T-helper 2 cell treated with Interferon-gamma antibody and Interleukin-4, amounts not matched to agents 100 ng/mL and 5 ng/mL, for 36 hours (primary cell): Measurements from ENCODE around the gene DISP2. TPM values are rescaled to one million over a fixed set of nuclear protein-coding genes. Genes with fewer than 3 reads are reported as not detected.

Source experiments
- intact Hi-C: fragments of 100-400 bp; cut with micrococcal nuclease; formaldehyde crosslinking; loops from one replicate; pipeline ENCODE4 v1.15.1; 2023
- total RNA-seq: library from RNA; stranded (reverse); gene quantifications from 2 replicates; pipeline ENCODE4 v1.2.3, GENCODE V29; 2022

DISP2 gene
- total RNA-seq, 1 donor from 2014 or later = 0.32 TPM

DNA sequence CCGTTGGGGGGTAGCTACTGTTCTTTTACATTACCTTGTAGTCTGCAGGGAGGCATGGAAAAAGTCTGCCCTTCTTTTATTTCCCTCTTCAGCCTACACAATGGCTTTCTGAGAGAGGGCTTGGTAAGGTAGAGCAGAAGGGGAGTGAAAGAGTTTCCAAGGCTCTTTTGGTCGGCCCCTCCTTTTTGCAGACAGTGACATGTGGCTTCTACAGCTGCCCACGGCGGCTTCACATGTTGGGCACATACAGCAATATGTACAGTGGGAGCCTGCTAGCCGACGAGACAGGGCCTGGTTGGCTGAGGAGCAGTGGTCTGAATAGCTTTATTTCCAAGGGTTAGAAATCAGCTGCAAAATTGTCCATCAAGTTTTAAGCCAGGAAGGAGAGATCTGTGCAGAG, 30.6 kb upstream of the DISP2 start:
- intact Hi-C loops = loop anchor here (10.0 kb wide), 1 partner anchor 907 kb away; the partner anchor contains the start of genes CHP1 and EXD1

DNA sequence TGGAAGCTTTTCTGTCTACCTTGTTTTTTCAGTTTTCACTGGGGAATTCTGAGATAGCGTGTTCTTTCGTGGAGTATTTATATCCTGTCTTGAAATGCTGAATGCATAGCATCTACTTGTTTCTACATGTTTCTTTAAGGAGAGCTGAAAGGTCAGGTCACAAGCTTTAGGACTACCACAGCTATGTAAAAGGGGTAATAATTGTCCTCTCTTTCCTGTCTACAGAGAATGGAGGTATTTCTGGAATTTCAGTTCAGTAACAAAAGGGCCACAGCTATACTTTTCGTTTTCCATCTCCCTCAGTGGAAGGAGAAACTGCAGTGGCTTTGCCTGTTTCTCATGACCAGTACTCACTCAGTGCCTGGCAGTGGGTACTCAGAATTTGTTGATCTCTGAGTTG, 29.8 kb upstream of the DISP2 start:
- intact Hi-C loops = loop anchor here (10.0 kb wide), 1 partner anchor 907 kb away; the partner anchor contains the start of genes CHP1 and EXD1

DNA sequence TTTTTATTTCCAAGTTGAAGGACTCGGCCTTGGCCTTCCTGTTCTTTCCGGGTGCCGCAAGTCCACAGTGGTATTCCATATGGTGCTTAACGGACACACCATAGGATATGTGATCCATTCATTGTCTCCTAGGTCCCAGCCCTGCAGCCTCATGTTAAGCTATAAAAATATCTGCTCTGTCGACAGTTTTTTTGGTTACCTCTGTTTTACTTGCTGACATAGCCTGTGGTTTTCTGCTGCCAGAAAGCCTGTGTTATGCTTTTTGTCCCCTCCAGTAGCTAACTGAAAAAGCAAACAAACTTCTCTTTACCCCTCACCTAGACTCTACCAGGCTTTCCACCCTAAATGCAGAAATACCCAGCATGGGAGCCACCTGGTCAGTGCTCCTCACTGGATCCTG, 29.3 kb upstream of the DISP2 start:
- intact Hi-C loops = loop anchor here (10.0 kb wide), 1 partner anchor 906 kb away; the partner anchor contains the start of genes CHP1 and EXD1

GRCh38 chr15:40329804-40330203, 28.2 kb upstream of the DISP2 start:
- intact Hi-C loops = loop anchor here (10.0 kb wide), 1 partner anchor 905 kb away; the partner anchor contains the start of genes CHP1 and EXD1

DNA sequence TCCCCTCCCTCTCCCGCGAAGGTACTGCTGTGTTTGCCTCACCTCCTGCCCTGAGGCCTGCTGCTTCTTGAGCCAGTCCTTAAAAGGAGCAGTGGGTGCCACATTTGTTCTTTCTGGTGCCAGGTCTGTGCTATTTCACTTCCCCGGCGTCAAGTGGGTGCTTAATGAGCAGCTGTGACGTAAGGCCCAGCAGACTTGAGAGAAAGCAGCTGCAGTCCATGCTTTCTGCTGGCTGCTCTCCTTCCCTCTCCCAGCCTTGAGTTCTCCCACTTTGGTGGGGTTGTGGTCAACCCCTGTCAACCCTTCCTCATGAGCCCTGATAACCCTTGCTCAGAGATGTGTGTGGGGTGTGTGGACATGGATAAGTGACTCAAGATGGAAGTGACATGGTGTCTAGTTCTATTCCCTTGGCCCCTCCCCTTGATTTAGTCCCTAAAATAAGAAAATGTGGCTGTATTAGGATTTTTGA, 27.6 kb upstream of the DISP2 start:
- intact Hi-C loops = no loop called here

DNA sequence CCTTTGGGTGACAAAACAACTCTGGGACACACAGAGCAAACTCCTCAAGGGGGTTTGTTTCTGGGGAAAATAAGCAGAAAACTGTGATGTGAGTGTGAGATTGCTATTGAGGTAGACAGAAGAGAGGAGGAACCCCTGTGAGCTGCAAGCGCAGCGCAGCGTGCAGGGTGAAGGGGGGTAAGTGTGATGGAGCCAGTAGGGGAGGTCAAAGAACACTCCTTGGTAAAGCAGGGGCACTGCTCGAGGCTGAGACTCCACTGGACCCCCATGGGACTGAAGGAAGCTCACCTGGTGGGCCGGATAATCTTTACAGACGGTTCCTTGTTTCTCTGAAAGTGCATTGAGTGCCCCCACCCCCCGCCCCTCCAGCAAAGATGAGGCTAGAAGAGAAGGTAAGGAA, 27.0 kb upstream of the DISP2 start:
- intact Hi-C loops = no loop called here

GRCh38 chr15:40331637-40332036, 26.4 kb upstream of the DISP2 start:
- intact Hi-C loops = no loop called here

- intact Hi-C loops = no loop called here
These were observed 25.8 kb upstream of the DISP2 start for GRCh38 chr15:40332113-40332781.

- intact Hi-C loops = no loop called here
These were observed 24.0 kb upstream of the DISP2 start for GRCh38 chr15:40333922-40334492.

GRCh38 chr15:40334541-40334940, 23.5 kb upstream of the DISP2 start:
- intact Hi-C loops = no loop called here

DNA sequence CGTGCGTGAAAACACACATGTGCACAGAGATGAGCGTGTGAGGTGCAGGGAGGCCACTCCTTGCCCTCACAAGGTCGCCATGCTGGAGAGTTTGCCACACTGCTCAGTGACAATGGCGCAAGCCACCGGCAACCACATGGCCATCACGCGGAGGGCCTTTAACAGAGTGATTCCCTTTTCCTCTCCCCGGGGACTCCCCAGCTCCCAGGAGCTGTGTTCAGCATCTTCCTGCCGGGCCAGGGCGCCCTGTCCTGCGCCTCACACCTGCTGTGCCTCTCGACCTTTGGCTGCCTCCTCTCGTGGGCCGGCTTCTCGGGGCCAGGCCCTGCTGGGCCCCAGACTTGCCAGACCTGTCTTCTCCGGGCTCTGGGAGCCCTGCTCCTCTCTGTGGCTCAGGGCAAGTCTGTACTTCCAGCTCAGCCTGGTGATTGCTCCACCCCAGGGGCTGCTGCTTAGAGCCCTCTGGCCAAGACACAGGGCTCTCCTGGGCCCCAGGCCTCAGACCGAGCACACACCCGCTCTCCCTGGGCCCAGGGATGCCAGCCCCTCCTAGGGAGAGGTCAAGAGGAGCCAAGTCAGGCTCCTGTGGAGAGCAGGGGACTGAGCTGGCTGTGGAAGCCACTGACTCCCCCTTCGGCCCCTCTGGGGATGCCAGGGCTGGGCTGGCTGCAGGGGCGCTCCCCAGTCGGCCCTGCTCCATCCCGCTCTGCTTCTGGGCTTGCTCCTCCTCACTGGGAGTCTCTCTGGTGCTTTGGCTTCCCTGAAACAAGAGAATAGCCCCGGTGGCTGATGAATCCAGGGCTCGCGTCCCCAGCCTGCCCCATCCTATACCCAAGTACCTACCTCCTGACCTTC, 22.9 kb upstream of the DISP2 start:
- intact Hi-C loops = no loop called here

GRCh38 chr15:40335938-40336743, 21.9 kb upstream of the DISP2 start:
- intact Hi-C loops = no loop called here

DNA sequence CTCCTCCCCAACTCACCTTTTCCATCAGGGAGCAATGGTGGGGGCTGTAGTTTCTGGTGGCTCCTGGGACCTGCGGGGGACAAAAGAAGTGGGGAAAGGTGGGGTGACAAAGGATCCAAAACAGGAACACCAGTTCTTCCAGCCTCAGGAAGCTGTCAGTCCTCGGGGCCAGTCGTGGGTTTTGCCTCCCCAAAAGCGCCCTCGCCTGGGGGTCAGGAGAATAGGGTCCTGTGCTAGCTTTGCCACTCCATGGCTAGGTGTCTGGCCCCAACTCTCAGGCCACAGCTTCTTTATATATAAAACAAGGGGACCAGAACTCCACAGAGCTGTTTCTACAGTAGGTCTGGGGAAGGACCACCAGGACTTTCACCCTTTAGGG, 21.3 kb upstream of the DISP2 start:
- intact Hi-C loops = no loop called here

GRCh38 chr15:40337597-40337996, 20.4 kb upstream of the DISP2 start:
- intact Hi-C loops = no loop called here

DNA sequence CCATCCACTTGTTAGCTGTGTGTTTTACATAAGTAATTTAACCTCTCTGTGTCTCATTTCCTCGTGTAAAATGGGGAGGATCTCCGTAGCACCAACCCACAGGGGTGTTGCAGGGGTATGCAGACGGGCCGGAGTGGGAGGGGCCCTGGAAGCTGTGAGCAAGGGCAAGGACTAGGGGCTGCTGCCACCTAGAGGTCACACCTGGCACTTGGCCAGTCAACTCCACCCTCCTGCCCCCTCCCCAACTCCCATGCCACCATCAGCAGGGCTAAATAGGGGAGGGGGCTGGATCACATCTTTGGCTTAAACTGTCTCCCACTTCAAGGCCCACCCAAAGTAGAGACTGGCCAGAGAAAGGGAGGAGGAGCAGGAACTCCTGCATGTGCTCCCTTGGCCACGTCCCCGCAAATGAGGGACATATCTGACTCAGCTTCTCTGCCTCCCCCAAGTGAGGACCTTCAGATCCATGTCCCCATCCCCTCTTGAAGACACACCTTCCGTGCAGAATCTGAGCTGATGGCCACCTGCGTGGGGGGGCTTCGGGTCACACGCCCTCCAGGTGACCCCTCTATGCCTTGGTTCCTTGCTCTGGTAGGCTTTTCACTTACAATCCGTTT, 19.9 kb upstream of the DISP2 start:
- intact Hi-C loops = loop anchor here (1.0 kb wide), 2 partner anchors 17 to 59 kb away; no protein-coding TSS in a partner anchor

GRCh38 chr15:40338921-40339620, 18.9 kb upstream of the DISP2 start:
- intact Hi-C loops = loop anchor here (1.0 kb wide), 2 partner anchors 18 to 60 kb away; no protein-coding TSS in a partner anchor

DNA sequence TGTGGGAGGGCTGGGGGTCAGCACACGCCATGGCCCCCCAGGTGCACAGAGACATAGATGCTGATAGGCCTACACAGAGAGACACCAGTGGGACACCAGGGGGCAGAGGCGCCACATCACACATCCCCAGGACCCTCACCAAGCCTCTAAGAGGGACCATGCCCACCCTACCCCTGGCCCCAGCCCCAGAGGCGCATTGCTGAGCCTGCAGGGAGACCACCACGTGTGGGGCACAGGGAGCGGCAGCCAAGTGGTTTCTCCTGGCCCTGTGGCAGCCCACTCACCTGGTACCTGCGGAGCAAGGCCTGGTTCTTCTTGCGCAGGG, 18.4 kb upstream of the DISP2 start:
- intact Hi-C loops = no loop called here

DNA sequence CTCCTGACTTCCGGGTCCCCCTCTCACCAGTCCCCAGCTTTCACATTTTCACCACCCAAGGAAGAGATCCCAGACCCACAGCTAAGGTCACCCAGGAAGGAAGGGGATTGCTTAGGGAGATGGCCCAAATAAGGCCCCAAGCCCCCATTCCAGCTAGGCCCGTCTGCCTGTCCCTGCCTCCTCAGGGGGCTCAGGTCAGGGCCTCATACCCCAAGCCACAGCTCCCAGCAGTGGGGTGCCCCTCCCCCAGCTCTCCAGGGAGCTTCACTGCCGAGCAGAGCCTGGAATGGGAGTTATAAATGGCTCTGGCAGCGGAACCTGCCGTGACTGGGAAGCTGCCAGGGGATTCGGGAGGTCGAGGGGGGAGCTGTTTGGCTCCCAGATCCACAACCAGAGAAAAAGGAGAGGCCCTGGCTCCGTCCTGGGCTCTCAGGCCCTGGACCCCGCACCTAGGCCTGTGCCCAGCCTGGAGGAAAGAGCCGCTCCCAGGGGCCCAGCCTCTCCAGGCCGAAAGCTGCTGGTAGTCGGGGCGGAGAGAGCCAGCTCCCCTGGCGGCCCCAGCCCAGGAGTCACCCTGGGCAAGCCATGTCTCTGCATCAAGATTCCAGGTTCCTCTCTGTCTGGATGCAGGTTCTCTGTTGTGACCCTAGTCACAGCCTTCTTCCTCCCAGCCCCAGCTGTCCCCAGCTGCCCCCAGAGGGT, 17.8 kb upstream of the DISP2 start:
- intact Hi-C loops = loop anchor here (5.0 kb wide), 1 partner anchor 67 kb away; the partner anchor contains the start of gene IVD

- intact Hi-C loops = loop anchor here (5.0 kb wide), 1 partner anchor 66 kb away; the partner anchor contains the start of gene IVD
These were observed 17.1 kb upstream of the DISP2 start, which contains the start of gene CCDC9B for GRCh38 chr15:40340740-40341400. TSS of gene CCDC9B (minus strand) at chr15:40340939. CDS start at chr15:40340819, 120 bp downstream.
